Stomach (tissue), 9 donors: ENCODE measurements around the gene TRIP13. TPM values are rescaled to one million over a fixed set of nuclear protein-coding genes. Genes with fewer than 3 reads are reported as not detected.
"Not testable (repeated sequence)": the region's sequence is repeated elsewhere in the genome, so short reads cannot be mapped to it uniquely, and the experiment has no call there.

ENCODE experiments used
- DNase-seq, 2 donors: peaks; one replicate each; pipeline versions ENCODE4 v3.0.0 to v3.0.0-alpha.2; 2013 to 2019
- H3K27ac ChIP-seq, 5 donors: fragments of 200-600 bp in 4 of 5; sonication (generic) in 4 of 5; one replicate each; pipeline ENCODE4 v1.5.1; 2013 to 2019; ENCODE audit warnings: mild to moderate bottlenecking in 1 of 5, moderate library complexity in 1 of 5
- H3K27me3 ChIP-seq, 3 donors: fragments of 200-600 bp; sonication (generic); one replicate each; pipeline ENCODE4 v1.5.1; 2017 to 2019; ENCODE audit warnings: mixed run types in 1 of 3
- H3K36me3 ChIP-seq, 4 donors: fragments of 200-600 bp; sonication (generic); 1 replicate in 3 of 4; 2 replicates in 1 of 4; pipeline ENCODE4 v1.5.1; 2016 to 2019
- H3K4me1 ChIP-seq, 4 donors: fragments of 200-600 bp; sonication (generic); one replicate each; pipeline ENCODE4 v1.5.1; 2016 to 2019
- H3K4me3 ChIP-seq, 4 donors: fragments of 200-600 bp; sonication (generic) in 3 of 4; one replicate each; pipeline ENCODE4 v1.5.1; 2016 to 2019; ENCODE audit warnings: mild to moderate bottlenecking in 1 of 4
- H3K9me3 ChIP-seq, 4 donors: fragments of 200-600 bp; sonication (generic); one replicate each; pipeline ENCODE4 v1.5.1; 2016 to 2019
- EP300 ChIP-seq: sonication (generic); formaldehyde crosslinking; IDR thresholded peaks from one replicate; pipeline ENCODE4 v1.6.1; 2017; ENCODE audit warnings: antibody characterized with exemption
- POLR2A ChIP-seq, 4 donors: fragments of 450-650 bp; IDR thresholded peaks; one replicate each; pipeline ENCODE4 v1.6.1; 2016; ENCODE audit warnings: antibody characterized with exemption in 4 of 4, control low read depth in 2 of 4, mild to moderate bottlenecking in 1 of 4, moderate library complexity in 1 of 4
- POLR2AphosphoS5 ChIP-seq, 3 donors: sonication (generic); formaldehyde crosslinking; IDR thresholded peaks; one replicate each; pipeline ENCODE4 v1.6.1; 2016; ENCODE audit warnings: antibody characterized with exemption in 3 of 3
- whole genome bisulfite sequencing, 5 donors: extraction: QIAGEN DNeasy Blood & Tissue Kit in 3 of 5; methylation state at CpG; one replicate each; pipeline versions ENCODE4 v1.1.5 to v1.1.7; 2013 to 2018; 5-methylcytosine and 5-hydroxymethylcytosine counted together
- intact Hi-C: fragments of 100-400 bp; cut with DNase I; formaldehyde crosslinking; loops from one replicate; pipeline ENCODE4 v1.15.1; 2023; ENCODE audit warnings: low total_unique reads
- polyA plus RNA-seq, 3 donors: library from polyadenylated mRNA; stranded (reverse); fragments of 200-250 nt; gene quantifications; one replicate each; pipeline ENCODE4 v1.2.3, GENCODE V29; 2013
- total RNA-seq, 5 donors: library from RNA; depleted of rRNA; stranded (reverse); fragments of >200 nt; gene quantifications; one replicate each; pipeline versions ENCODE4 v1.1.0 to v1.2.3, GENCODE V29; 2014 to 2016
- TF ChIP-seq, protein P1 (sequence below), 7 experiments: fragments of 450-650 bp in 4 of 7; fragments of 200-600 bp in 3 of 7; sonication (generic) in 3 of 7; IDR thresholded peaks; one replicate each; pipeline ENCODE4 v1.5.1; 2016 to 2019; ENCODE audit warnings: antibody characterized with exemption in 7 of 7, control low read depth in 2 of 7, mild to moderate bottlenecking in 1 of 7
- donor health status: healthy with polysubstance abuse.
- donor health status: Bipolar disorder and iron deficiency.
- donor health status: healthy.

The TRIP13 gene
- total and polyA plus RNA-seq, 8 donors = 0.58 to 10.4 (median 3.5) TPM; not detected in 1

DNA sequence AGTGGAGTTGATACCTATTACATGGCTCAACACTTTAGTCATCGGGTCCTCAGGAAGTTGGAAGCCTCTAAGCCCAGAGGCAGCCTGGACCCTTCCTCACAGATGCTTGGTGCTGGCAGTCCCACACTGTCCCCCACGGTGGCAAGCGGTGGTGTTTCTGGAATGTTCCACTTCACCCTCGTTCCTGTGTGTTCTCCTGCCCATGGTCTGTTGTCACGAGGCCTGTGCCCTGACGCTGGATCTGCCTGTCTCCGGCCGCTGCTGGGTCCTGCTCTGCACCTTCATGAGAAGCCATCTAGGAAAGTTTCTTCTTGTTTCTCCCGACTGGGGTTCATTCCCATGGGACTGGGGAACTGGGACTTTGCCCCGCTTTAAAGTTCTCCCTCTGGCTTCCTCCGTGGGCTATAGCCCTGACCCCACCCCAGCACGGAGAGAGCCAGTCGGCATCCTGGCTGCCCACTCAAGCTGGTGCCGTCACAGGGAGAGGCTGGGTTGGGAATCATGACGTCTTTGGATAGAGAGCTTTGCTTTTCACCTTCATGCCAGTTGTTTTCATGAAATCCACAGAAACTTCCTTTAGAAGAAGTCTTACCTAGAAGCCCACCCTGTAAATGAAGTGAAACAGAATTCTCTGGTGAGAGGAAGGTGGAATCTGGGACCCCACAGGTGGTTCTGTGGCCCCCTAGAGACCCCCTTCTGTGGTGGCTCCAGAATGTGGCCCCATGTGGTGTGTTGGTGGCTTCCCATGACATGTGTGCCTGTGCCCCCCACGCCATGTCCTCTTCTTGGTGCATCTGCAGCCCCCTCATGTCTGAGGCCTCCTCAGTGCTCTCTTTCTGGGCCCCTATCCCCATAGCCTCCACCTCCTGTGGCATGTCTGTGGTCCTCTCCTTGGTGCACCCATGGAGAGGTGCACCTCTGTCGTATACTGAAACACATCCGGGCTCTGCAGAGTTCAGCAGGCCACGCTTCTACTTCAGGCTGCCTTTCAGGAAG lies 43.8 kb downstream of the TRIP13 start:
- Histone ChIP-seq H3K9me3 (no peaks in the 10 kb centered on the region), H3K4me3 (no peak overlapping the region), H3K27me3 (peaks cover 0 to 9% (median 0%) of the 10 kb centered on the region in 3 donors), H3K27ac (no peak overlapping the region), H3K36me3 (no peaks in the 10 kb centered on the region), H3K4me1 (no peaks in the 10 kb centered on the region)
- 80 to 89% (median 86%) methylated on average over 16 to 19 of the region's 19 CpGs for WGBS, 5 donors
- TF ChIP-seq, protein P1, sequence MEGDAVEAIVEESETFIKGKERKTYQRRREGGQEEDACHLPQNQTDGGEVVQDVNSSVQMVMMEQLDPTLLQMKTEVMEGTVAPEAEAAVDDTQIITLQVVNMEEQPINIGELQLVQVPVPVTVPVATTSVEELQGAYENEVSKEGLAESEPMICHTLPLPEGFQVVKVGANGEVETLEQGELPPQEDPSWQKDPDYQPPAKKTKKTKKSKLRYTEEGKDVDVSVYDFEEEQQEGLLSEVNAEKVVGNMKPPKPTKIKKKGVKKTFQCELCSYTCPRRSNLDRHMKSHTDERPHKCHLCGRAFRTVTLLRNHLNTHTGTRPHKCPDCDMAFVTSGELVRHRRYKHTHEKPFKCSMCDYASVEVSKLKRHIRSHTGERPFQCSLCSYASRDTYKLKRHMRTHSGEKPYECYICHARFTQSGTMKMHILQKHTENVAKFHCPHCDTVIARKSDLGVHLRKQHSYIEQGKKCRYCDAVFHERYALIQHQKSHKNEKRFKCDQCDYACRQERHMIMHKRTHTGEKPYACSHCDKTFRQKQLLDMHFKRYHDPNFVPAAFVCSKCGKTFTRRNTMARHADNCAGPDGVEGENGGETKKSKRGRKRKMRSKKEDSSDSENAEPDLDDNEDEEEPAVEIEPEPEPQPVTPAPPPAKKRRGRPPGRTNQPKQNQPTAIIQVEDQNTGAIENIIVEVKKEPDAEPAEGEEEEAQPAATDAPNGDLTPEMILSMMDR (IDR thresholded peaks at IDR 0.05) = no peak
- TF ChIP-seq EP300 (no peak), POLR2AphosphoS5 (IDR thresholded peaks at IDR 0.05) (no peak), POLR2A (IDR thresholded peaks at IDR 0.05) (no peak)
- DNase-seq = no peak
- intact Hi-C loops = no loop called here

DNA sequence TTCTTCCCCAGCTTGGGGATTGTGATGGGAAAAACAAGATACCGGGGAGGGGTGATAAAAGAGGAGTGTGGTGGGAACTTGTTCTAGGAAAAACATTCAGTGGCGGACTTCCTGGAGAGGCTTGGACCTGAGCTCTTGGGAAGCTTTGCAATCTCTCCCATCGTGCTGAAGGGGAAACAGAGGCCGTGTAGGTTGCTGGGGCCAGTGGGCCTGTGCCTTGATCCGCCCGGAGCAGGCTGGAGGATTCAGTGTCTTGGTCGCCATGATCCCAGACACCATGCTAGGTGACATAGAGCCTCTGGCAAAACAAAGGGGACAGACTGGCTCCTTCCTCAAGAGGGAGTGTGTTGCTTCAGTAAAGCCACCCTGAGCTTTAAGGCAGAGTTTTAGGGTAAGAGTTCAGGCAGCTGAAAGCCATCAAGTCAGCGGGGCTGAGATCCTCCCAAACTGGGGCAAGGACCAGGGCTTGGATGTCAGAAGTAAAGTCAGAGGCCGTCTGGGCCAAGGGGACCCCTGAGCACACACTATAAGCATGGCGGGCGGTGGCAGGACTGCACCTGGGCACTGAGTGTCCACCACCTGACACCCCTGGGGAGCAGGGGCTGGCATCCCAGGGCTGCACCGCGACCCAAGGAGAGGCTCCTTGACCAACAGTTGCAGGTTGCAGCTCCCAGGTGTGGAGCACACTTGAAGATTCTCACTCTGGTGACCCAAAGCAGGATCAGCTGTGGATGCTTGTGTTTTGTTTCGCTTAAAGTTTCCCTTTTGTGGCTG lies 44.7 kb downstream of the TRIP13 start:
- intact Hi-C loops = no loop called here
- no peak overlapping the region for H3K4me3 ChIP-seq
- H3K27me3 ChIP-seq = peaks cover 0 to 9% (median 0%) of the 10 kb centered on the region in 3 donors
- H3K4me1 ChIP-seq = no peaks in the 10 kb centered on the region
- H3K9me3 ChIP-seq = no peaks in the 10 kb centered on the region
- no peaks in the 10 kb centered on the region for H3K36me3 ChIP-seq
- no peak for DNase-seq
- 85 to 92% (median 87%) methylated on average over 13 to 14 of the region's 14 CpGs for WGBS, 5 donors
- TF ChIP-seq POLR2AphosphoS5 (IDR thresholded peaks at IDR 0.05) = no peak
- no peak overlapping the region for H3K27ac ChIP-seq

DNA sequence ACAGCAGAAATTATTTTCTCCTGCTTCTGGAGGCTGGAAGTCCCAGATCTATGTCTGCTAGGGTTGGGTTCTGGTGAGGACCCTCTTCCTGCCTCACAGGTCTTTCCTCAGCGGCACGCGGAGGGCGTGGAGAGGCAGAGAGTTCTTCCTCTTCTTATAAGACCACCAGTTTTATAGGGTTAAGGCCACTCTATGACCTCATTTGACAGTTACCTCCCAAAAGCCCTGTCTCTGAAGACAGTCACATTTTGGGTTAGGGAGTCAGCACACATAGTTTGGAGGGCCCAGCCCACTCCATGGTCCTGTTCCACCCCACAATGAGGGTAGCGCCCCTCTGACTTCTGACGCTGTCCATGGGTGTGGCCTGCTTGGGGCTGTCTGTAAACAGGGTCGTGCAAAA lies 46.7 kb downstream of the TRIP13 start:
- Histone ChIP-seq H3K27ac (no peak overlapping the region), H3K9me3 (no peaks in the 10 kb centered on the region), H3K27me3 (peaks cover 0 to 21% (median 0%) of the 10 kb centered on the region in 3 donors), H3K36me3 (no peaks in the 10 kb centered on the region), H3K4me3 (no peak overlapping the region), H3K4me1 (no peaks in the 10 kb centered on the region)
- no peak for DNase-seq
- intact Hi-C loops = no loop called here
- 69 to 82% (median 80%) methylated on average over 5 to 7 of the region's 7 CpGs for WGBS, 5 donors
- TF ChIP-seq POLR2AphosphoS5 (IDR thresholded peaks at IDR 0.05) = no peak
- TF ChIP-seq, protein P1 (IDR thresholded peaks at IDR 0.05) = no peak
- TF ChIP-seq POLR2A (IDR thresholded peaks at IDR 0.05) = no peak
- no peak for TF ChIP-seq EP300

DNA sequence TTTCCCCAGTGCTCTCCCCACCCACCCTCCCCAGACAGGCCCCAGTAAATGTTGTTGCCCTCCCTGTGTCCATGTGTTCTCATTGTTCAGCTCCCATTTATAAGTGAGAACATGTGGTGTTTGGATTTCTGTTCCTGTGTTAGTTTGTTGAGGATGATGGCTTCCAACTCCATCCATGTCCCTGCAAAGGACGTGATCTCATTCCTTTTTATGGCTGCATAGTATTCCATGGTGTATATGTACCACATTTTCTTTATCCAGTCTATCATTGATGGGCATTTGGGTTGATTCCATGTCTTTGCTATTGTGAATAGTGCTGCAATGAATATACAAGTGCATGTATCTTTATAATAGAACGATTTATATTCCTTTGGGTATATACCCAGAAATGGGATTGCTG lies 48.1 kb downstream of the TRIP13 start:
- H3K4me1 ChIP-seq, H3K9me3 ChIP-seq, DNase-seq, H3K36me3 ChIP-seq, H3K27ac ChIP-seq, H3K4me3 ChIP-seq, intact Hi-C loops: not testable (repeated sequence)
- peaks cover 0 to 35% (median 5%) of the 10 kb centered on the region in 3 donors for H3K27me3 ChIP-seq
- 79 to 93% (median 86%) methylated on average over 2 of the region's 2 CpGs for WGBS, 5 donors

DNA sequence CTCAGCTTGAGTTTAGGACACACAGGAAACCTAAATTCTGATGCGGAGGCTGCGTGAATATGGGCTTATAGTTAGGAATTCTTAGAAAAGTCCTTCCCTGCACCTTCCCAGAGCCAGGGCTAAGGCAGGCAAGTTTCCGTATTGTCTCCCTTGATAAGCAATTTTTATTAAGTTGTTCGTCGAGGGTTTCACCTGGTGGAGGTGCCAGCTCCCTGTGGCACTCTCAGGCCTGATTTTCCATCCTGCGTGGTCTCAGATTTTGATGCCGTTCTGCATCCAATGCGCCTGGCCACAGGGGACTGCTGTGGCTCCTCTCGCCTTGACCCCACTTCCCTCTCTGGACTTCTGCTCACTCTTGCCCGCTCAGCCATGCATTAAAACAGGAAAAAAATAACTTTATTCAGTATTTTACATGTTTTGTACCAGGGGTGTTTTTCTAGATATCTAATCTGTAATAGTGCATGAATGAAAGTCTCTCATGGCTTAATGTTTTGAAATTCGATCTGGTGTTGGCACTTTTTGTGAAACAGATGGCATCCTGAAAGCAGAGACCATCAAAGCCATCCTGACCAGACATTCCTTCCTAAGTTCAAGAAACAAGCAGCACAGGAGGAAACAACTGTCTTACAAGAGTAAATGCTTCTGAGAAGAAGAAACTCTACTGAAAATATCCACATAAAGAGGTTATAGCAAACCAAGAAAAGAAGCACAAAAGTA lies 50.7 kb downstream of the TRIP13 start:
- Histone ChIP-seq H3K9me3 (no peaks in the 10 kb centered on the region), H3K27ac (no peak overlapping the region), H3K36me3 (no peaks in the 10 kb centered on the region), H3K27me3 (peaks cover 0 to 52% (median 26%) of the 10 kb centered on the region in 3 donors), H3K4me3 (no peak overlapping the region), H3K4me1 (peaks cover 0 to 14% (median 7%) of the 10 kb centered on the region in 4 donors)
- 78 to 83% (median 80%) methylated on average over 11 of the region's 11 CpGs for WGBS, 5 donors
- intact Hi-C loops = no loop called here
- no peak for DNase-seq
- TF ChIP-seq, protein P1 (IDR thresholded peaks at IDR 0.05) = no peak
- no peak for TF ChIP-seq POLR2AphosphoS5 (IDR thresholded peaks at IDR 0.05)
